NCI-H1417 treated with DMSO at 0.1 percent for 48 hours (cell line): ENCODE measurements around the gene MATN3.

ENCODE experiments used
- DNase-seq: peaks from one replicate; lab custom pipeline; 2025; lab: John Stamatoyannopoulos, UW

Gene MATN3

DNA sequence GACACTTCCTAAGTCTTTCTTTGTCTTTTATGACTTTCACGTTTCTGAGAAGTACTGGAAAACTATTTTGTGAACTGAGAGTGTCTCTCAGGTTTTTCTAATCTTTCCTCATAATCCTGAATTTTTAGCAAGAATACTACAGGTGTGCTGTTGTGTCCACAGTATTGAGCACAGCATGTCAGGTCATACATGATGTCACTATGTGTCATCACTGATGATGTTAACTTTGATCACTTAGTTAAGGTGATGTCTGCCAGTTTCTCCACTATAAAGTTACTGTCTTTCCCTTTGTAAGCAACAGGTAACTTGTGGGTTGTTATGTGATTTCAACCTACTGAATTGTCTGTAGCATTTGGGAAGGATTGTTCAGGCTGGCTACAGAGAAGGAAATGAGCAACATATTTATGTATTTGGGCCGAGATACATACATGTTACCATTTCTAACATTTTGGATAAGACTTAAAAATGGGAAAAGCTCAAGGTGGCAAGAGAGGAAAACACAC is 11.1 kb downstream of the MATN3 start:
- DNase-seq = no peak

DNA sequence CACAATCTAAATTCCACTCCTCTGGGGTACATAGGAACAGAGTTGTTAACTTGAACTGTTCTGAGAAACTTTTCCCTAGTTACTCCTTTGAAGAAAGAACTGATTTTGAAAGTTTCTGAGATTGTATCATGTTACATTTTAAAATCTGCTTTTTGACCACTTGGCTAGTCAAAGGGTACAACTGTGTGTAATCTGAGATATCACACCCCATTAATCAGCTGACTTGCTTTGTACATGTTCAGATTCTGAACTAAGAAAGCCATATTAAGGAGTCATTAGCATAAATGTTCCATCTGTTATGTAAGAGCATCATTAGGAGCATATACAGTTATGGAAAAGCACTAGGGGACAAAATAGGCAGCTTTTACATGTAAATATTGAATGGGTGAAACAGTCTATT is 18.7 kb downstream of the MATN3 start:
- DNase-seq = no peak

DNA sequence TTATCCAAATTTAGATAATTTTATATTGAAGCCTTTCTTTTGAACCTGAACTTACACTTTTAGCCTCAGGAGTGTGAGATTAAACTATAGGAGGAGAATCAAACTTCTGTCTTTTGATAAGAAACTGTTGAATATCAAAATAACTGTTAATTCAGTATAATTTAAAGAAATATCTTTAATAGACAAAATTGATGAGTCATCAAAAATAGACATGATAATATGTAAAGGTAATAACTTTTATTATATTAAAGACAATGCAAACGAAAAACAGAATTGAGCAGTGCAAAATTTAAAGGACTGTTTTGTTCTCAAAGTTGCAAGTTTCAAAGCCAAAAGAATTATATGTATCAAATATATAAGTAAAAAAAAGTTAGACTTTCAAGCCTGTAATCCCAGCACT is 20.6 kb downstream of the MATN3 start:
- no peak for DNase-seq

DNA sequence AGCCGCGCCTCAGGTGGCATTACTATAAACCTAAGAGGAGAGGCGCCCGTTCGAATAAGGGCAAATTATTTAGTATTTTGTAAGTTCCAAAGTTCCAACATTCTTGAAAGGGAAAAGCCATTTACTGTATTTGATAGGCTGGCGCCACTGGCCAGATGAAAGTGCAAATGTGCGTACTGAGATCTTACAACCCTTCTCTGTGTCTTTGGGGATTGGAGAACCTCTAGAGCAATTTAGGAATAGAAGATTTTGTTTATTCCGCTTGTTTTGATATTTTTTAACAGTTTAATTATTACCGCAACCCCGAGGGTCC is 22.1 kb downstream of the MATN3 start:
- no peak for DNase-seq

DNA sequence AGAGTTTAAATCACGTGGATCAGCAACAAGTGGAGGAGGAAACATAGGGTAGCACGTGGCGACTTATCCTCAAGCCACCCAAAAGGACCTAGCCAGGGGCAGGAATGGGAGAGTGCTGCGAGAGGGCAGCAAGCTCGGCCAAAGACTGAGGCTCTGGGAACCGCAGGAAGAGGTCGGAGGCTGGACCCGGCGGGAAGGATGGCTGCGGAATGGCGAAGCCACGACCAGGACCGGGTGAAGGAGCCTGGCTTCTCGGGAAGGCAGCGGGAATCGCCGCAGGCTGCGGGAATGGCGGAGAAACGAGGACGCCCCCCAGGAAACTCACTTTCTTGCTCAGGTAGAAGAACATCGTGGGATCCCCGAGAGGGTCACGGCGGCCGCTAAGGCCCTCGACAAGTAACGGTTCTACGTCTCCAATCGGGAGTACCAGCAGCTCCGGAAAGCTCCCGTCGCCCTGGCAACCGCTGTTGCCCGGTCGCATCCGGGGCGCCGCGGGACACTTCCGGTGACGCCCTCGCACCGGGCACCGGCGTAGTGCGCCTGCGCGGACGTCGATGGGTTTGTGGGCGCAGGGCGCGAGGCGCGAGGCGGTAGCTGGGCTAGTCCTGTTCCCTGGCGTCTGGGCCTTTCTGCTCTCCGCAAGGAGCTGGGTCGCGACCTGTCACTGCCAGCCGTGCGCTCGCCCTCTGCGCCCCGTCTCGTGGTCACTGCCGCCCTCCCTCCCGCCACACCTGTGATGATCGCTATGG is 22.6 kb downstream of the MATN3 start, which contains the start of gene WDR35:
Gene WDR35, minus strand, starts transcription at position 439 of the 749 bp plus-strand sequence. Its CDS starts 90 bp downstream, at position 349.
- peak; percentile 67 for DNase-seq

DNA sequence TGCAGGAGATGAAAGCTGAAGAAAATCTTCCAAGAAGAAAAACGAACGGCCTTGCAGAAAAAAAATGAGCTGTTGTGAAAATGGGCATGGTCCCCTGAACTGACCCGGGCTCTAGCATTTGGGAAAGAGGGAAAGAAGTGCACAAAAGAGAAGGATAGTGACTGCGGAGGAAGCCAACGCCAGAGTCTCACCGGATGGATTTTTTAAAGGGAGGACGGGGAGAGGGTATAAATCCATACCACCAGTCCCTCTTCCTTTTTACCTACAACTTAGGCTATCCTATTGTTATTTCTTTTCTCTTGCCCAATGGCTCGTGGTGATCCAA is 23.2 kb downstream of the MATN3 start:
- no peak for DNase-seq

DNA sequence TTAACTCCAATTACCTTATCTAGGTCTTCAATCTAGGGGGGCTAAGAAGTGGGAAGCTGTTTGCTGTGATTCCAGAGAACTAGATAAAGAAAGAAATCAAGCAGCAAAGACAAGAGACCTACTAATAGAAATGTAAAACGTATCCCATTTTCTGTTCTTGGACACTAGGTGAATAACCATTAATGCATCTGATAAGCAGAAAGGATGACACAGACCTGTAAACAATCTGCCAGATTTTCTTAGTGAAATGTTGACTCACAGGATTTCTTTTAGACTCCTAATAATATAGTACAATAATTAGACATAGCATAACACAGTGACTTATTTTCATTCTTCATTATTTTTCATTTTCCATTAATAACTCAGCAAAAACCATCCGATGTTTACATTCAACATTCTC is 23.9 kb downstream of the MATN3 start:
- no peak for DNase-seq

DNA sequence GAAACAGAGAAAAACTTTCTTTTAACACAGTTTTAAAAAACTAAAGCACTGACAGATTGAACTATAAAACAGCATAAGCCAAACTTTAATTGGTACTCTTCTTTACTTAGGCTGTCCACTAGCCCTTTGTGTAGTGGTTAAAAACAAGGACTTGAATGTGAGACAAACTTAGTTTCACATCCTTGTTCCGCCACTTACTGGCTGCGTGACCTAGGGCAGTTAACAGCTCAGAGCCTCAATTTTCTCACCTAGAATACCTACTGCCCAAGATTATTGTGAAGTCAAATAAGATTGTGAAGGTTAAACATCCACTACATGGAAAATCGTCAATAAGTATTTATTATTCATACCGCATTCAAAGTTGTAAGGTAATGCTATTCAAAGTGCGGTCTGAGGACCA is 24.5 kb downstream of the MATN3 start:
- DNase-seq = no peak

DNA sequence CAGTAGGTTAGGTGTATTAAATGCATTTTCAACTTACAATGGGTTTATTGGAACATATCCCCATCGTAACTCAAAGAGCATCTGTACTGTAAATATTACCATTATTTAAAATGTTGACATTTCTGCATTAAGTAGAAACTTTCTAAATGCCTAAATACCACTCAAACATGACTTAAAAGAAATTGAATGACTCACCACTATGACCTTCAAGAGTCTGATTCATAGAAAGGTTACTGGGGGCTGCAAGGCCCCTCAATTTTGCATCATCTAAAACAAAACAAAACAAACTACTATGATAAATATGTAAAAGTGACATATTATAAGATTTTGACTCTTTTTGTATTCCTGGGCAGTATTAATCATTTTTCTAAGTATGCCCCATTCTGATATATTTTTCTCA is 30.2 kb downstream of the MATN3 start:
- no peak for DNase-seq

DNA sequence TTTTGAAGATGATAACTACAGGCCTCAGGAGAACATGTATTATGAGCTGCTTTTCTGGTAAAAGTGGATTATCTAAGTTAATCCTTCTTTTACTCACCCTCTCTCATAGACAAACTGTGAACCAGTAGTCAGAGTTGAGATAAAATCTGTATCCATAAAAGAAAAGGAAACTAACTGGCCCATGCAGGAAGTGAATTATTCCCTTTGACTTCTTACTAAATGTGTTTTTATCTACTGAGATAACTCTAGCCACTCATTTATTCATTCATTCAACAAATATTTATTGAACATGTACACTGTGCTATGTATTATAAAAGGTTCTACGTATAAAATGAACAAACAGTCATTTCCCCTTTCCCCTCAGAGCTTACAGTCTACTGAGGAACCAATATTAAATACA is 32.5 kb downstream of the MATN3 start:
- DNase-seq = no peak

DNA sequence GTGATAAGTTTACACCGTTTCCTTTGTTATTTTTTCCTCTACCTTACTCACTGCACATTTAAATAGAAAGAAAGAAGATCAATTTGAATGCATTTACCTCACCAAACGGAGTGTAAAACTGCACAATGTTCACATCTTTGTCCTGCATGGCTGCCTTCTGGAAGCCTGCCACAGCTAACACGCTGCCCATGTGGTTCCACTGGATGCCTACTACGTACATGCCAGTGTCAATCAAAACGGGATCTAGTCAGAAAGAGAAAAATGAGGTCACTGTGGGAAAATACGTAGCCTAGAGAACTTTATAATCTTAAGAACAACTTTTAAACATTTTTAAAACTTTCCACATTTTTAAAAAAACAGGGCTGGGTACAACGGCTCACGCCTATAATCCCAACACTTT is 39.0 kb downstream of the MATN3 start:
- no peak for DNase-seq

DNA sequence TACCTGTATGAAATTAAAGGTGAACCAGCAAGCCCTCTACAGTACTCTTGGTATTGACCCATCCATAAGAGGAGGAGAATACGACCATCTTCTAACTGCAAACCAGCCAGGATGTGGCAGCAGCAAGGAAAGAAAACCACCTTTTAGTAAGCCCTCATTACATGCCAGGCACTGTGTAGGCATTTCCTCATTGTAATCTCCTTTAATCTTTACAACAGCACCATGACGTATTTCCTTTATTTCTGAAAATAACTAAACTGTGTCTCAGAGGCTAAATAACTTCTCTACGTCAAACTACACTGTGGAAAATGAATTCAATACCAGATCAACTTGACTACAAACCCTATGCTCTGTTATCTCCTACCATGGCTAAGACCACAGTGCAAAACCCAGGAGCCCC is 40.8 kb downstream of the MATN3 start:
- DNase-seq = no peak

DNA sequence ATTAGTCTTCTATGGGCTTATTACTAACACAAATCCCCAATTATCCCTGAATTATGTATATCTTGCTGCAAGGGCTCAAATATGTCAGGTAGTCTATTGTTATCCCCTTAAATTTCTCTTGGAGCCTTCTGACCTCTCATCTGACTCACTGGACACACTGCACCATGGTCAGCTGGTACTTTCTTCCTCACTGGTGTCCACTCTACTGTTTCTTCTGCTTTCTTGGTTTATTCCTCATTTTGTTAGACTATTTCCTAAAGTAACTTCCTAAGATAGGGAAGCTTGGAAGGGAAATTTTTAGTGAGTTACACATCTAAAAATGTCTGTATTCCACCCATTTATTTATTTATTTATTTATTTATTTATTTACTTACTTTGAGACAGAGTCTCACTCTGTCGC is 49.1 kb downstream of the MATN3 start:
- DNase-seq = no peak

DNA sequence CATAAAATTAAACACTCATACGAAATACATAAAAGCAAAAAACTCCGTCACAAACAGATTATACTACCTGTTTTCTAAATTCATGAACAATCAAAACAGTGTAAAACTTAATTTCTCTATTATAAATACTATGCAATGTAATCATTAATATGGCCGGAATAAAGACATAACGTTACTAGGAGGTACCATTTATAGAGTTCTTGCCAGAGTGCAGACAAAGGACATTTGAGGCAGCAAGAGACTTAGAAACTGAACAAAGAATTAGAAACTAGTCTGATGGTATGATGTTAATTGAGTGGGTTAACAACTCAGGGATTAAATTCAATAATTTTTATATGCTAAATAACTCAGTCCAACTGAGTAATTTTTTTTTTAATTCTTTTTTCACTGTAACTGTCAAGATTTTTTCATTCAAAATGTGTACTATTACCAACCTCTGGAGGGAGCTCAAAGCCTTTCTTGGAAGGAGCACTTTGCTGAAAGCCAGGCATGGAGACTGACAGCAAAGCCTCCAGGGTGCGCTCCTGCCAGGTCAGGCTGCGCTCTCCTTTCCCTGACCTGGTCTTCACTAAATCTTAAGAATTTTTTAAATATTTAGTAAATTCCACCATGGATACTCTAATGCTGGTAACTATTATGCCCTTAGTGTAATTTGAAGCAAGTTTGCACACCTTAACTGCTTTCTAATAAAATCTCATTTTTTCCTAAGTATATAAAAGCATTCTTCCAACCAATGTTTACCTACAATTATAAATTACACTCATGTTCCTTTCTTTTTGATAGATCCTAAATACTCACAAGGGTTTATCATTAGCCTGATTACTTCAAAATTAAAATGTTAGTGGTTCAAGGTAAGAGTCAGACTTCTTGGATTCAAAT is 56.7 kb downstream of the MATN3 start:
- peak; percentile 24 for DNase-seq

DNA sequence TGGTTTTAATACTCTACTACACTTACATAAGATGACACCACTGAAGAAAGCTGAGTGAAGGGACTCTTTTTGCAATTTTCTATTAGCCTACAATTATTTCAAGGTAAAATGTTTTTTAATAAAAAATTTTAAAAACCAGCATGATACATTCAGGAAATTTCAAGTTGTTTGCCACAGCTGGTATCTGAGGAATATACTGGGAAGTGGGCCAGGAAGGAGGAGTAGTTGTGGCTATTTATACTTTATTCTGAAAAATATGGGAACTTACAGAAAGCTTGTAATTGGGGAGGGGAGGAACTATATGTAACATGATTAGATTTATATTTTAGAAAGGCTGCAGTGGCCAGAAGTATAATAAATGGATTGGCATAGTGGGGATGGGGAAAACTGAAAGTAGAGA is 63.4 kb downstream of the MATN3 start:
- DNase-seq = no peak

DNA sequence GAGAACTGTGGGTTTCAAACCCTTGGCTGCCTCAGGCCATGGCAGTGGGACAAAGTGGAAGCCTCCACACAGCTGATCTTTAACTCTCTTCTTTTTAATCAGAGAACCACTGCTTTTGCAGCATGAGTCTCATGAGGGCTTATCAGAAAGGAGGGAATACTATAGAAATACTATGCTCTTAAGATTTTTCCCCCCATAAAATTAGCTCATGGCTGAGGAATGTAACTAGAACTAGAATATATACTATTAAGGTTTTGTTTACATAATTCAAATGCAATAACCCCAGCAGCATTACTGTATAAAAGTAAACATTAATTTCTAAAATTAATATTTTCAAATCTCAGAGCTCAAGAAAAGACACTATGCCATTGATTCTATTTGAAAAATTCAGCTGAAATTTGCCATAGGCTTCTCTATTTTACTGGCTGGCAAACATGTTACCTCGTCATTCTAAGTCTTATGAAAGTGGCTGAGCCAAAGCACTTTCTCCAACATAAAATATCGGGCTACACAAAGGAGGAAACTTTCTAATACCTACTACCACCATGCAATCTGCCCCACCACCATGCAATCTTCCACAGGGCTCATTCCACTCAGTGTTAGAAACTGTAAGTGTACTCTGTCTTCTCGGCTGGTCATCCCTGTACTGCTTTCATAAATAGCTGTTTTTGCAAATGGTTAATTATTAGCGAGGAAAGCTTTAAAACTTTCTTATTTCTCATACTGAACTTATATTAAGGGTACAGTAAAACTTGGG is 65.1 kb downstream of the MATN3 start:
- DNase-seq = no peak

DNA sequence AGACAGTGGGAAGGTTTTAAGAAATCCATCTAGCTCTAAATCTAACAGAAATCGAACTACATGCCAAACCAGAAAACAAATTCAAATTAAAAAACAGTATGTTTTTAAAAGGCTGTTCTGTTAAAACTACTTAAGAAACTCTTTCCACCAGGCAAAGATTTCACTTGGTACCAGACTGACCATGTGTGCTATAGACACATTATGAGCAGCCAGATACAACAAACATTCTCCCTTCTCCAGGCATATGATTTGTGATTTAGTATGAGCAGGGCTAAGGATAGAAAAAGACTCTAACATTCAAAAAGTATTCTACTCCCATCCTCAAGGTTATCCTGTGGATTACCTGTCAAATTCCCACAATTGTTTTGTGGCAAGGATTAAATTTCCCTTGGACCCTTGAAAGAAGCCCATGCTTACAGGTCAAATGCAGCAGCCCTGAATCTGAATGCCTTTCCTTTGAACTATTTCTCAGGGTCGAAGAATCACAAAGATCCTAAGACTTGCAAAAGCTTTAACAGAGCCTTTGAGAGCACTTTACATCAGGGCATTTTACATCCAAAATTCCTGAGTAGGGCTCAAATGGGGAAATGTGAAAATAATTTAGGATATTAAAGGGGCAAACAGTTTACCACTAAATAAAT is 68.1 kb downstream of the MATN3 start:
- DNase-seq = no peak

DNA sequence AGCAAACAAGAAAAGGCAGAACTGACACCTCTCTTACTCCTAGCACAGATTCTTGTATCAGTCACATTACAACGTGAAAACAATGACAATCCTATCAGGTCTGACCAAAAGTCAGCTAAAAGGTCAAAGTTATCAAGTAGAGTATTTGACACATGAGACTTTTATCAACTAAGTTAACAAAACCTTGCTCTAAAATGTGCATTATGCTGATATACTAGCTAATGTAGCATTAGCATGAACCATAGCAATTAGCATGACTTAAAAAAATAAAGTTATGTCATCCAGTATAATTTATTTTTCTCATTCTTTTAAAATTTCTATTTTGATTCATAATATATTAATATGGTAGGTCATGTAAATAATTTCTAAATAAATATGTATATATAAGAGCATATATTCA is 69.3 kb downstream of the MATN3 start:
- DNase-seq = no peak

DNA sequence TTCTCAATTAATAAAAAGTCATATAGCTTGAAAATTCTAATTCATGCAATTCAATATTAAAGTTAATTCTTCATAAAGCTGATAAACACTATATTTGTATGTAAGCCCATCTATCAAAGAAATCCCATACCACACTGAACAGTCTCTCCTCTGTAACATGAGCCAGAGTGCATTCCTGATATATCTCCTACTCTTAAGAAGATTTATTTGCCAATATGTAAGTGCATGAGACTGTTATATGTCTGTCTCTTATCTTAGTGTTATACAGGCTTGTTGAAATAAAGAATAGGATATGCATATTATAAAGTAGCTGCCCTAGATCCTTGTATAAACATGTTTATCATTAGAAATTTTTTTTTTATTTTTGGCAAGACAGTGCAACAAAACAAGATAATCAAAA is 70.3 kb downstream of the MATN3 start:
- DNase-seq = no peak
